ENCODE results near the gene IRF7. TPM values are rescaled to one million over a fixed set of nuclear protein-coding genes. Genes with fewer than 3 reads are reported as not detected.
A peak's percentile ranks its signal among the peaks of the same experiment; 100 is the strongest.

Gene IRF7
- total and polyA plus RNA-seq, 9 of the 15 experiments (the other 6 are each of a cell fraction or from before 2014, with no cell fraction given) = 0.27 to 7.6 (median 1.8) TPM

DNA sequence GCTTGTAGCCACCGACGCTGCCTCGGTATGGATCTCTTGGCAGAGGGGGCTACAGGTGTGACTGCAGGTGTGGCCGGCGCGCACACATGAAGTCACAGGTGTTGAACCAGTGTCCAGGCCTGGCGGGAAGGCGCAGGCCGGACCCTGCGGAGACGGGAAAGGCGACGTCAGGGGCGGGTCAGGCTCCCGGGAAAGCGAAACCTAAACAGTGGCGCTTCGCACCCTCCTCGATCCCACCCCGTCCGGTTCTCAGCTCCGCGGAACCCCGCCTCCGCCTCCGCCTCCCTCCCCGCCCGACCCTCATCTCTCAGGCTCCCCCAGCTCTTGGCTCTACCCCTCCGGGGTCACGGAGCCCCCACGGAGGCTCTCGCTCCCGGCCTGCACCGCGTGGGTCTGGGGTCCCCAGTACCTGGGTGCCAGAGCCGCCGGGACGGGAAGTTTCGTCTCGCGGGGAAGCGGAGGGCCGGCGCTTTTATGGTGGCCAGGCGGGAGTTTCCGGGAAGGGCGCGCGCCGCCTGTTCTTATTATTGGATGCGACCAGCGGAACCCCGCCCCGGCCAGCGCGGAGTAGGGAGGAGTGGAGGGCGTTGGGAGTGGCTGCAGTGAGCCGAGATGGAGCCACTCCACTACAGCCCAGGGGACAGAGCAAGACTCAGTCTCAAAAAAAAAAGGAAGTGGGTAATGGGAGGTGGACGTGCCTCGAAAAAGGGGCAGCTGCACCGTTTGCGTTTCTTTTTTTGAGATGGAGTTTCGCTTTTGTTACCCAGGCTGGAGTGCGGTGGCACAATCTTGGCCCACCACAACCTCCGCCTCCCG, at the start of gene IRF7 (continued):
- TF ChIP-seq, protein P1, sequence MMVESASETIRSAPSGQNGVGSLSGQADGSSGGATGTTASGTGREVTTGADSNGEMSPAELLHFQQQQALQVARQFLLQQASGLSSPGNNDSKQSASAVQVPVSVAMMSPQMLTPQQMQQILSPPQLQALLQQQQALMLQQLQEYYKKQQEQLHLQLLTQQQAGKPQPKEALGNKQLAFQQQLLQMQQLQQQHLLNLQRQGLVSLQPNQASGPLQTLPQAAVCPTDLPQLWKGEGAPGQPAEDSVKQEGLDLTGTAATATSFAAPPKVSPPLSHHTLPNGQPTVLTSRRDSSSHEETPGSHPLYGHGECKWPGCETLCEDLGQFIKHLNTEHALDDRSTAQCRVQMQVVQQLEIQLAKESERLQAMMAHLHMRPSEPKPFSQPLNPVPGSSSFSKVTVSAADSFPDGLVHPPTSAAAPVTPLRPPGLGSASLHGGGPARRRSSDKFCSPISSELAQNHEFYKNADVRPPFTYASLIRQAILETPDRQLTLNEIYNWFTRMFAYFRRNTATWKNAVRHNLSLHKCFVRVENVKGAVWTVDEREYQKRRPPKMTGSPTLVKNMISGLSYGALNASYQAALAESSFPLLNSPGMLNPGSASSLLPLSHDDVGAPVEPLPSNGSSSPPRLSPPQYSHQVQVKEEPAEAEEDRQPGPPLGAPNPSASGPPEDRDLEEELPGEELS (CRISPR knock-in tag; IDR thresholded peaks at IDR 0.05; ENCODE audit: borderline replicate concordance) = no peak
- no peak for TF ChIP-seq GATA2 (CRISPR knock-in tag; IDR thresholded peaks at IDR 0.05)
- TF ChIP-seq, protein P2, sequence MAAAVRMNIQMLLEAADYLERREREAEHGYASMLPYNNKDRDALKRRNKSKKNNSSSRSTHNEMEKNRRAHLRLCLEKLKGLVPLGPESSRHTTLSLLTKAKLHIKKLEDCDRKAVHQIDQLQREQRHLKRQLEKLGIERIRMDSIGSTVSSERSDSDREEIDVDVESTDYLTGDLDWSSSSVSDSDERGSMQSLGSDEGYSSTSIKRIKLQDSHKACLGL (CRISPR knock-in tag; IDR thresholded peaks at IDR 0.05; ENCODE audit: borderline replicate concordance, poor library complexity, severe bottlenecking) = no peak
- no peak for TF ChIP-seq RBM25 (IDR thresholded peaks at IDR 0.05; ENCODE audit: low read depth, low read length, severe bottlenecking)
- TF ChIP-seq CTBP1 (IDR thresholded peaks at IDR 0.05; ENCODE audit: borderline replicate concordance) = peak; percentile 23
- no peak for TF ChIP-seq SMARCA4 (IDR thresholded peaks at IDR 0.05)
- TF ChIP-seq, protein P3, sequence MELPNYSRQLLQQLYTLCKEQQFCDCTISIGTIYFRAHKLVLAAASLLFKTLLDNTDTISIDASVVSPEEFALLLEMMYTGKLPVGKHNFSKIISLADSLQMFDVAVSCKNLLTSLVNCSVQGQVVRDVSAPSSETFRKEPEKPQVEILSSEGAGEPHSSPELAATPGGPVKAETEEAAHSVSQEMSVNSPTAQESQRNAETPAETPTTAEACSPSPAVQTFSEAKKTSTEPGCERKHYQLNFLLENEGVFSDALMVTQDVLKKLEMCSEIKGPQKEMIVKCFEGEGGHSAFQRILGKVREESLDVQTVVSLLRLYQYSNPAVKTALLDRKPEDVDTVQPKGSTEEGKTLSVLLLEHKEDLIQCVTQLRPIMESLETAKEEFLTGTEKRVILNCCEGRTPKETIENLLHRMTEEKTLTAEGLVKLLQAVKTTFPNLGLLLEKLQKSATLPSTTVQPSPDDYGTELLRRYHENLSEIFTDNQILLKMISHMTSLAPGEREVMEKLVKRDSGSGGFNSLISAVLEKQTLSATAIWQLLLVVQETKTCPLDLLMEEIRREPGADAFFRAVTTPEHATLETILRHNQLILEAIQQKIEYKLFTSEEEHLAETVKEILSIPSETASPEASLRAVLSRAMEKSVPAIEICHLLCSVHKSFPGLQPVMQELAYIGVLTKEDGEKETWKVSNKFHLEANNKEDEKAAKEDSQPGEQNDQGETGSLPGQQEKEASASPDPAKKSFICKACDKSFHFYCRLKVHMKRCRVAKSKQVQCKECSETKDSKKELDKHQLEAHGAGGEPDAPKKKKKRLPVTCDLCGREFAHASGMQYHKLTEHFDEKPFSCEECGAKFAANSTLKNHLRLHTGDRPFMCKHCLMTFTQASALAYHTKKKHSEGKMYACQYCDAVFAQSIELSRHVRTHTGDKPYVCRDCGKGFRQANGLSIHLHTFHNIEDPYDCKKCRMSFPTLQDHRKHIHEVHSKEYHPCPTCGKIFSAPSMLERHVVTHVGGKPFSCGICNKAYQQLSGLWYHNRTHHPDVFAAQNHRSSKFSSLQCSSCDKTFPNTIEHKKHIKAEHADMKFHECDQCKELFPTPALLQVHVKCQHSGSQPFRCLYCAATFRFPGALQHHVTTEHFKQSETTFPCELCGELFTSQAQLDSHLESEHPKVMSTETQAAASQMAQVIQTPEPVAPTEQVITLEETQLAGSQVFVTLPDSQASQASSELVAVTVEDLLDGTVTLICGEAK (IDR thresholded peaks at IDR 0.05) = peak; percentile 85
- TF ChIP-seq, protein P3 (CRISPR knock-in tag; IDR thresholded peaks at IDR 0.05) = no peak
- TF ChIP-seq RFX7 (CRISPR knock-in tag; IDR thresholded peaks at IDR 0.05) = no peak
- TF ChIP-seq KDM5B (IDR thresholded peaks at IDR 0.05; ENCODE audit: insufficient replicate concordance, low read depth, low read length) = no peak
- TF ChIP-seq TRIM24 (IDR thresholded peaks at IDR 0.05) = no peak
- TF ChIP-seq ZNF695 (CRISPR knock-in tag; IDR thresholded peaks at IDR 0.05) = no peak
- TF ChIP-seq, protein P4, sequence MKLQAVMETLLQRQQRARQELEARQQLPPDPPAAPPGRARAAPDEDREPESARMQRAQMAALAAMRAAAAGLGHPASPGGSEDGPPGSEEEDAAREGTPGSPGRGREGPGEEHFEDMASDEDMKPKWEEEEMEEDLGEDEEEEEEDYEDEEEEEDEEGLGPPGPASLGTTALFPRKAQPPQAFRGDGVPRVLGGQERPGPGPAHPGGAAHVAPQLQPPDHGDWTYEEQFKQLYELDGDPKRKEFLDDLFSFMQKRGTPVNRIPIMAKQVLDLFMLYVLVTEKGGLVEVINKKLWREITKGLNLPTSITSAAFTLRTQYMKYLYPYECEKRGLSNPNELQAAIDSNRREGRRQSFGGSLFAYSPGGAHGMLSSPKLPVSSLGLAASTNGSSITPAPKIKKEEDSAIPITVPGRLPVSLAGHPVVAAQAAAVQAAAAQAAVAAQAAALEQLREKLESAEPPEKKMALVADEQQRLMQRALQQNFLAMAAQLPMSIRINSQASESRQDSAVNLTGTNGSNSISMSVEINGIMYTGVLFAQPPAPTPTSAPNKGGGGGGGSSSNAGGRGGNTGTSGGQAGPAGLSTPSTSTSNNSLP (IDR thresholded peaks at IDR 0.05; ENCODE audit: borderline replicate concordance, low read depth, low read length) = no peak
- TF ChIP-seq PCBP2 (IDR thresholded peaks at IDR 0.05; ENCODE audit: low read depth, low read length, poor library complexity, severe bottlenecking) = no peak
